ENCODE results near the gene DAGLA.

The DAGLA gene

GRCh38 chr11:61753672-61754071 is 73.5 kb downstream of the DAGLA start:
- DNase-seq, result no peak
- in situ Hi-C loops (cut with MboI; ENCODE audit: low pct_unique_long_range_greater_than_20kb, low sequenced_read_pairs), result no loop called here

- DNase-seq, result no peak
Measured at GRCh38 chr11:61754534-61755482, 74.6 kb downstream of the DAGLA start.

GRCh38 chr11:61756147-61756451 is 75.9 kb downstream of the DAGLA start:
- DNase-seq, result no peak
- in situ Hi-C loops (cut with MboI; ENCODE audit: low pct_unique_long_range_greater_than_20kb, low sequenced_read_pairs), result no loop called here

More at GRCh38 chr11:61754534-61755482, 74.6 kb downstream of the DAGLA start:
- in situ Hi-C loops (cut with MboI; ENCODE audit: low pct_unique_long_range_greater_than_20kb, low sequenced_read_pairs), result no loop called here

- in situ Hi-C loops (cut with MboI; ENCODE audit: low pct_unique_long_range_greater_than_20kb, low sequenced_read_pairs), result no loop called here
- no peak for DNase-seq
Measured at GRCh38 chr11:61756452-61757212, 76.4 kb downstream of the DAGLA start.

GRCh38 chr11:61757213-61757862 is 77.1 kb downstream of the DAGLA start:
- DNase-seq, result no peak
- in situ Hi-C loops (cut with MboI; ENCODE audit: low pct_unique_long_range_greater_than_20kb, low sequenced_read_pairs), result no loop called here

- in situ Hi-C loops (cut with MboI; ENCODE audit: low pct_unique_long_range_greater_than_20kb, low sequenced_read_pairs), result no loop called here
- no peak for DNase-seq
Measured at GRCh38 chr11:61760946-61761345, 80.8 kb downstream of the DAGLA start.

- in situ Hi-C loops (cut with MboI; ENCODE audit: low pct_unique_long_range_greater_than_20kb, low sequenced_read_pairs), result no loop called here
- DNase-seq, result no peak
Measured at GRCh38 chr11:61761440-61762222, 81.4 kb downstream of the DAGLA start.

- DNase-seq, result no peak
- in situ Hi-C loops (cut with MboI; ENCODE audit: low pct_unique_long_range_greater_than_20kb, low sequenced_read_pairs), result no loop called here
Measured at GRCh38 chr11:61762223-61762615, 82.0 kb downstream of the DAGLA start.

- in situ Hi-C loops (cut with MboI; ENCODE audit: low pct_unique_long_range_greater_than_20kb, low sequenced_read_pairs), result no loop called here
- no peak for DNase-seq
Measured at GRCh38 chr11:61762798-61763197, 82.6 kb downstream of the DAGLA start.

GRCh38 chr11:61763930-61764605 is 83.9 kb downstream of the DAGLA start:
- no peak for DNase-seq
- in situ Hi-C loops (cut with MboI; ENCODE audit: low pct_unique_long_range_greater_than_20kb, low sequenced_read_pairs), result no loop called here

GRCh38 chr11:61764606-61765260 is 84.5 kb downstream of the DAGLA start:
- no peak for DNase-seq
- in situ Hi-C loops (cut with MboI; ENCODE audit: low pct_unique_long_range_greater_than_20kb, low sequenced_read_pairs), result no loop called here

- in situ Hi-C loops (cut with MboI; ENCODE audit: low pct_unique_long_range_greater_than_20kb, low sequenced_read_pairs), result no loop called here
- DNase-seq, result no peak
Measured at GRCh38 chr11:61765550-61766253, 85.5 kb downstream of the DAGLA start.

- DNase-seq, result no peak
- in situ Hi-C loops (cut with MboI; ENCODE audit: low pct_unique_long_range_greater_than_20kb, low sequenced_read_pairs), result no loop called here
Measured at GRCh38 chr11:61766353-61766841, 86.2 kb downstream of the DAGLA start.

GRCh38 chr11:61768376-61769076 is 88.3 kb downstream of the DAGLA start:
- DNase-seq, result no peak
- in situ Hi-C loops (cut with MboI; ENCODE audit: low pct_unique_long_range_greater_than_20kb, low sequenced_read_pairs), result no loop called here

GRCh38 chr11:61769169-61769920 is 89.2 kb downstream of the DAGLA start:
- in situ Hi-C loops (cut with MboI; ENCODE audit: low pct_unique_long_range_greater_than_20kb, low sequenced_read_pairs), result no loop called here
- DNase-seq, result no peak

GRCh38 chr11:61769946-61770683 is 89.9 kb downstream of the DAGLA start:
- DNase-seq, result no peak
- in situ Hi-C loops (cut with MboI; ENCODE audit: low pct_unique_long_range_greater_than_20kb, low sequenced_read_pairs), result no loop called here
